GM18511 (cell line): ENCODE results near the gene TCF4.

Source experiments
- ATAC-seq: cut with Tn5 transposase; IDR thresholded peaks from one replicate; pipeline ENCODE4 v1.9.1; 2021; ENCODE audit warnings: mild to moderate bottlenecking, moderate library complexity; ENCODE audit not compliant: unreplicated experiment

The TCF4 gene

DNA sequence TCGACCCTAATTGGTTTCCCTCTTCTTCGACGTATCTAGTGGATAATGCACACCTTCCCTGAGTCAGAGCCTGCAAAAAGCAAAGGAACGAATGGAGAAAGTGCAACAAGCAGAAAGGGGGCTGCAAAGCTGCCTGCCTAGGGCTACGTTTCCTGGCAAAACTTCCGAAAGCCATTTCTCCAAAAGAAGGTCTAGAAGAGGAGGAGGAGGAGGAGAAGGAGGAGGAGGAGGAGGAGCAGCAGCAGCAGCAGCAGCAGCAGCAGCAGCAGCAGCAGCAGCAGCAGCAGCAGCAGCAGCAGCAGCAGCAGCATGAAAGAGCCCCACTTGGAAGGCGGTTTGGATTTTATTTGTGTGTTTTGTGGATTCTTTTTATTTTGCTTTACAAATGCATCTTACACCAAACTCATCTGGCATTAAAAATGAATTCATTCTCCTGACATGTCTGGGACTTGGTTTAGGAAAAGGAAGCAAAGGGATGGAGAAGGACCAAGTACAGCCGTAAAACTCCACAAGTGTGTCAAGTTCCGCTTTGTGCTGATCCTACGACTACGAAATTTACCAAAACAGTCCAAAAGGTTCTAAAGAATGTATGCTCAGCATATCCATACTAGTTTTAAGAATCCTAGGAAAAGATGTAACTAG is 2.0 kb downstream of the TCF4 start:
- no peak for ATAC-seq

DNA sequence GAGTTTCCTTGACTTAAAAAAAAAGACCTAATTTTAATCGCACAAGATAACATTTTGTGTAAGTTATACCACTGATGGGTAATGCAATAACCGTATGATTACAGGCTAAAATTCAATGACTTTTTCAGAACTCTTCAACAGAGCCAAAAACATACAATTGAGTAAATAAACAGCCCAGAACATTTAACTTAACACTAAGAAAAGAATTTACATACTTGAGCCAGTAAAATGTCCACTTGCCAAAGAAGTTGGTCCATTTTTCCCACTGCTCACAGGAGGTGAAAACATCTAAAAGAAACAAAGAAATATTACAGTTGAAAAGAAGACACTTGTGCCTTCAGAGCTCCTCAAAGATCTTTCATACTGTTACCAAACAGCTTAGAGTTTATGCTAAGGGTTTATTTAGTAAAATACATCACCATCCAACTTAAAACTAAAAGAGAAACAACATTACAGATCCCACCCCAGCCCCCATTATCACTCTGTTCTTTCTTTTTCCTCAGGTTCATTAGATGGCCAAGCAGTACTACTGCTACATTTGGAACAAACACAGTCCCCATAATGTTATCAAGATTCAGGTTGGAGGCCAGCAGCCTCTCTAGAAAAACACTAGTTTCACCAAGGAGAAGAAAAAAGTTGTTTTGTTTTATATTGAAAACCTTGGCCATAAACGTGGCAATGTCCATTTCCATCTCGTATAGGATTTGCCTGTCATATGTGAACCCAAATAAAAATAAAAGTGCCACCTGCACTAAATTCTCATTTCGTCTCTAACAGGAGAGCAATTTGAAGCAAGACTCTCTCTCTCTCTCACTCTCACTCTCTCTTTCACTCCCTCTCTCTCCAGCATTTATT is 2.7 kb downstream of the TCF4 start:
- ATAC-seq = no peak

DNA sequence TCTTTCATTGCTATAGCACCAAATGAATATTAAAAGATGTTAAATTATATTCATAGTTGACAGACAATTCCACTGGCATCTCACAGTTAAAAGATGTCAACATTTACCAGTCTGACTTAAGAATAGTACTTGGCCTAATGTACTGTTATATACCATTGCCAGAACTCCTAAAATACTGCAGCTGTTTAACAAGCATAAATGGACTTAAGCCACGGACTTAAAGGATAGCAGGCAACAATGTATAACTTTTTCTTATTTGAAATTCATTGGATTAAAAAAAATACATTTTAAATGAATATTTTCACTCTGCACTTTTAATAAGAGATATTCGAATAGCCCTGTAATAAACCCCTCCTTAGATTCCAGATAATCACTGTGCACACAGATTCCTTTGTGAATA is 3.8 kb downstream of the TCF4 start:
- no peak for ATAC-seq

DNA sequence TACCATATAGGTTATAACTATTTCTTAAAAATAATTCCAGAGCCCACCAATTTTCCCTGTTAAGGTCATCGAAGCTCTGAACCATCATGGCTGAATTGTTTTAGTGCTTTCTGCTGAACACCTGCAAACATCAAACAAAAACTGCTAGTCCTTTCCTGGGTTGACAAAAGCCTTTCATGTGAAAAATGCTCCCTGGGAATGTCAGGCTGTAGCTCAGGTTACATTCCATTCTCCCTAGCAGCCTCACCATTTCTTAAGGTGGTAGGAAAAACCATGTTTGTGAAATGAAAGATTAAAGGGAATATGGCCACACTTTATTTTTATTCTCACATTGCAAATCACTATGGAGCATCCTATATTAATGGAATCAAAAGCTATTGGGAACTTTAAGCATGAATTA is 5.7 kb downstream of the TCF4 start:
- ATAC-seq = no peak

DNA sequence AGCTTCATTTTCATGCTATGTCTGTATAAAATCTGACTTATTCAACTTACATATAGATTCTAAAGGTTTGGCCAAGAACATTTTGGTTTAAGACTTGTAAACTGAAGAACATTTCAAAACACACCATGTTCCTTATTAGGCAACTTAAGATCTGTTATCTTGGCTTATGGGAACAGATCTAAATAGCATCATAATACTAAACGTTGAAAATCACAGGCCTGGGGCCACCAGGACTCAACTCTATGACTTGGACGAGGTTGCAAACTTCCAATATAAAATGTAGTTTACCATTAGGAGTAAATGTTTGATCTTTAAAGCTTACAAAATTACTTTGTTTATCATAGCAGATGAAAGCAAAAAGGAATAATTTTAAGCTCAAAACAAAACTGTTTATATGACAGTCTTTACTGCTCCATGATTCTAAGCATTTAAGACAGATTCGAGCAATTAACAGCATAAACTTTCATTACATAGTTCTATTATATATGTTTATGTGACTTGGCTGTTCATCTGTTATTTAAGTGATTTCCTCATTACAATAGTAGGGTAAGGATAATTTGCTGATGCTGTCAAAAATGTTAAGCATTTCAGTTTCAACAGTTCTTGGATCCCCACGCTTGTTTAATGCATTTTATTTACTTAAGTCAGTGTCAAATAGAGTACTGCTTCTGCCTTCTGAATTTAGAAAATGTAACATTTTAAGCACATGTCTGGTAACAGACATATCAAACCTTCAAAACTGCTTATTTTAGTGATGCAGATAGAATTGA is 8.3 kb downstream of the TCF4 start:
- ATAC-seq = no peak

DNA sequence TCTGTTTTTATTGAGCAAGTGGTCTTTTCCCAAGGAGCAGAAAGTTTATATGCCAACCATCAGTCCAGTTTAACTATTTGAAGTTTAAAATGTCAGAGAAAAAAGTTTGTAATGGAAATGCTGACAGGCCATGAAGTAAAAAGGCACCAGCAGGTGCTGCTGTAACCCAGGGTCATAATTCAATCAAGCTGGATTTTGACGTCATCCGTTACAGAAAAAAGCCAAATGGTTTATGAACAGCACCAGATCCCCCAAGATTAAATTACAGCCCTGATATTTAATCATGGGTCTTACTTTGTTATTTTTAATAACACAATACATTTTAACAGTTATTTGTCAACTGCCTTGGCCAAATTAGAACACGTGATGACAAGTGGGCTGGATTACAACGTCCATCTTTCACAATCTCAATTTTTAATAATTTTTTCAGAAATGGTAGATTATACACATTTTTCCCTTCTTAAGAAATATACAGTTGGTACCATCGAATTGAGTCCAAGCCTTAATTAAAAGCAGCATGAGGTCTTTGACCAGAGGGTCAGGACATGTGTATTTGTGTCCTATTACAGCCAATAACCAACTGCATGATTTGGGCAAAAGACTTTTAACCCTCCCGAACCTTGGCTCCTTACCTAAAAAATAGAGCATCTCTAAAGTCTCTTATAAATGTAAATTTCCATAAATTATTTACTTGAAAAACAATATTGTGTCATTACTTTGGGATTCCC is 10.0 kb downstream of the TCF4 start:
- no peak for ATAC-seq

DNA sequence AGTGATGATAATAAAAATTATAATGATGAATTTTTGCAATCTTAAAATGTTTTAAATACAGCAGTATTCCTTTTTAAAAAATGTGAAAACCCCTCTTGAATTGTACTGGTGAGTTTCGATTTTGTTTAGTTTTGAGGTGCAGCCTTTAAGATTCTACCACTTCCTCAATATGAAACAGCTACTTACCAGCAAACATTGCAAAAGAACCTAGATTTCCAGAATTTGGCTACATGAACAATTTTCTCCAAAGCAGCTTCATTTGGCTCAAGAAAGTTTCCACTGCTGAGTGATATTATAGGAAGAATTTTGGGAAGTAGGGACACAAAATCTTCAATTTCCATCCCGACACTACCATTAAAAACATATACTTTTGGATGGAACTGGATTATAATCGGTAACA is 12.0 kb downstream of the TCF4 start:
- no peak for ATAC-seq

DNA sequence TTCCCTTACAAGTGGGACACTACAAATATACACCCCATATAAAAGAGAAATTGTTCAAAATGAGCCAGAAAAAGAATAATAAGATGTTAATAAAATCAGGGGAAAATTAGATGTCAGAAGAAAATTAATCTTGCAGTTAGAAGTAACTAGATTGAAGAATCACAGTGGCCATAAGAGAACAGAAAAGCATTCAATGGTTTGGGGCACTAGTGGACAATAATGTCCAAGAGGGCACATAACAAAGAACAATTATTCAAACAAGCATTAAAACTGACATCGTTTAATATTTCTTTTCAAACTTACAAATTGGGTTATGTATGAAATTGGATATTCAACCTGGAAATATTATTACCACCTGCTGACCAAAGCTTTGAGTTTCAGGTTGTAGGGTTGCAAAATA is 12.9 kb downstream of the TCF4 start:
- ATAC-seq = no peak

DNA sequence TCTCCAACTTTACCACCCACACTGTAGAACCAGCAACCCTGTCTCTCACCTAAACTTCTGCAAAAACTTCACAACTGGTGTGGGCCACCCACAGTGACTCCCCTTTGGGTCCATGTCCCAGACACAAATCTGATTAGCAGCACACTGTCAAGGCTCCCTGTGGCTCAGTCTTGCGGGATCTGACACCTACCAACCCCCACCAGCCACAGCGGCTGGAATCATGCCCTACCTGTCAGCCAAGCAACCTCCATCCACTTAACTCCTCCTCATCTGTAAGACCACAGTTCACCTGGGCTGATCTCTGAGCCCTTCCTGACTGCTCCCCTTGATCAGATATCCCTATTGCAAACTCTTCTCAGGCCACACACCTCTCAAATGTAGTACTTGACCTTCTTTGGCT is 14.6 kb downstream of the TCF4 start:
- ATAC-seq = no peak

DNA sequence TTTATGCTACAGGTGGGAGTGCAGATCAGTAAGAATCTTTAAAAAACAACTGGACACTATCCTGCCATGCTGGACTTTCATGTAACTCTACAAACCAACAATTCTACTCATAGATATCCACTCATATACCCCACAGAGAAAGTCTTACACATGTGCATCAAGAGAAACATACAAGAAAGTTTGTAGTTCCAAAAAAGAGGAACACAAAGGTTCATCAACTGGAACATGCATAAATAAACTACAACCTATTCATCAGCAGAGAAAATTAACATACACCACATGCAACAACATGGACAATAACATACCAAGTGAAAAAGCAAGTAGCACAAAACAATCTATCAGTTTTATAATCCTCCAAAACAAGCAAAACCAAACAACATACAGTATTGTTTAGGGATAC is 17.0 kb downstream of the TCF4 start:
- no peak for ATAC-seq

DNA sequence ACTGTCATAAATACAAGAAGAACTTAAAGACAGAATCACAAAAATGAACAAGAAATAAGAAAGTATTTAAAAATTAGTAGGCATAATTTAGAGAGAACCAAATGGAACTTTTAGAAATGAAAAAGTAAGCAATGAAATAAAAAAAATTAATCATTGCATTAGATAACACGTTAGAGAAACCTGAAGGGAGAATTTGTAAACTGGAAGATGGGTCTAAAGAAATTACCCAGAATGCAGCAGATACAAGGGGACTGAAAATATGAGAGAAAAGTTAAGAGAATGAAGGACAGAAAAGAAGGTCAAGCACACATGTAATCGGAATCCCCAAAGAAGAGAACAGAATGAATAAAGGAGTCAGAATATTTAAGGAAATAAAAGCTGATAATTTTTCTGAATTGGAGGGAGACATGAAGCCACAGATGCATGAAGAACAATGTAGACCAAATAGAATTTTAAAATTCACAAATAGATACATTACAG is 21.5 kb downstream of the TCF4 start:
- ATAC-seq = no peak

DNA sequence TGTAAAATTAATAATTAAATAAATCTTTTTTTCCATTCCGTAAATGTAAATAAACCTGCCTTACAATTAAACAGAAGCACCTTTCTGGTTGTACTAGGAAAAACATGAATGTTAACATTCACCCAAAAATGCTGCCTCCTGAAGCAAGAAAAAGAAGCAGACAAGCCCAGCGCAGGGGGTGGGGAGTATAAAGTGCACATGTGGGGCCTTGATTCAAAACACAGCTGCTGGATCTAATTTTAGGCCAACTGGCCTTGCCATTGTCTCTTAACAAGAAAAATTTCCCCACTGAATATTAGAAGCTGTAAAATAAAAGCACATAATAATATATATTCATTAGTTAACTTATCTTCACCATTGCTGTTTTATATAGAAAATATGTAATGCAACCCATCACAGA is 28.3 kb downstream of the TCF4 start:
- ATAC-seq = no peak

DNA sequence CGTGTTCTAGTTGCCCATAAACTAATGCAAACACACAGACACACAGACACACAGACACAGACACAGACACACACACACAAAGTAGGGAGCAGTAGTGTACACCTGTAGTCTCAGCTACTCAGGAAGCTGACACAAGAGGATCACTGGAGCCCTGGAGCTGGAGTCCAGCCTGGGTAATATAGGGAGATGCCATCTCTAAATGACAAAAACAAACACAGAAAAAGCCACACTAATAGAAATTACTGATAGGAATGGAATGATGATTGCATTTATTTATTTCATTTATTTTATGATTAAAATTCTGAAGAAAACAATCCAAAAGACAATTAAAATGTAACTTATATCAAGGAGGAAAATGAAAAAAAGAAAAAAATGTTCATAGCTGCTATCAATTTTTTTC is 30.8 kb downstream of the TCF4 start:
- ATAC-seq = no peak

DNA sequence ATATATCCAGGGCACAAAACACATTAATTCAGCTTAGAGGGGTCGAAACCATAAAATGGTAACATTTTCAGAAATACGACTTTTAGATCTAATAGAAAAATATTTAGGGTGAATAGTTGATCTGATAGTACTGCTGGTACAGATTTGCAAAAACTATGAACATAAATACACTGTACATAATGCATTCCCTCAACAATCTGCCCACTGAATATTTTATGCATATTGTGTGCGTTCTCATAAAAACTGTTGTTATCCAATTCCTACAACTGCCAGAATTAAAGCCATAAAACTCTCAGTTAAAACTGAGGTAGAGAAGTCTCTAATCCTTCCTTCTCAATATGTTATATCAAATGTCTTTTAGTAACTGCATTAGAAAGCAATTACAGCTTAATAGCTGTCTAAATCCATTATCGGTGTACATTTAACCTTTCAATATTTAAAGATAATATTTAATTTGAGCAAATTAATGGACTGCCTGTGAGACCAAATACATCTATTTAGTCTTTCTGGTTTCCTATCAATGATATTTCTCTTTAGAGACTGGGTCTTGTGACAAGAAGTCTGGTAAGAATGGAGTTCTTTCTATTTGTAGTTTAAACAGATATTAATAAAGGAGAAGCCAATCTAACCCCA is 32.5 kb downstream of the TCF4 start:
- no peak for ATAC-seq

DNA sequence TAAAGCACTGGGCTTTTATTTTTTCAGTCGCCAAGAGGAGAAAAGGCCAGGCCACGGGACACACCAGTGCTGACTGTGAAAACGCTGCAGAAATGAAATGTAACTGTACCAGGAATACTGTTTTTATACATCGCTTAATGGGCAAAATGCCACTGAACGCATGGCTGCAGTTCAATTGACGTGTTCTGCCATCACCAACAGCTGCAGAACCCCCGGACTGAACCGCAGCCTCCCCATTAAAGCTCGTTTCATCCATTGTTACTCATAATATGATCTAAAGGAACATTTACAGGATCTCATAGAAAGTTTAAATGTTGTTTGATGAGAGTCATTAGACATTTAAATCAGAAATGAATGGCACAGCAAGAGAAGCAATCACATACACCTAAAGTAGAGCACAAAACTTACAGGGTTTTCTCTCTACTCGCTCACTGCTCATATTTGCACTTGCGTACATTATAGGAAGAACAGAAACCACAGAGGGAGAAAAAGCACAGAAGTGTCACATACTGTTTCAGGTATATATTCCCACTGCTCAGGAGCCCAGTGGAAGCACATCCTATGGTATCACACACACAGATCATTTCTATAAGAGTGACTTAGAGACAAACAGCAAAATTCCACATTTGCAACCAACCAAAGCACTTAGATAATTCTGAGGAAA is 35.3 kb downstream of the TCF4 start:
- no peak for ATAC-seq

DNA sequence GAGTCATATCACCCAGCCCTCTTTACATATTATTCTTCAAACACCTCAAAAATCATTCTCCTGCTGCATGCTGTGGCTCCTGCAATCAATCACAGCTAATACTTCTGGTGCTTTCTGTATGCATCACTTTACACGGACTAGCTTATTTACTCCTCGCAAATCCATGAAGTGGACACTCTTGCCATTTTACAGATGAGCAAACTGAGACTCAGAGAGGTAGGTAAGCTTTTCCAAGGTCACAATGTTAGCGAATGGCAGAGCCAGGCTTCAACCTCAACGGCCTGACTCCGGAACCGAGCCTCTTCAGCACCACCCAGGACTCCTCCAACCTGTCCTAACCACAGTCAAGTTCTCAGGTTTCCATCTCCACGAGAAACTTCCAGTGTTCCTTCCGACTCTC is 36.8 kb downstream of the TCF4 start:
- no peak for ATAC-seq

DNA sequence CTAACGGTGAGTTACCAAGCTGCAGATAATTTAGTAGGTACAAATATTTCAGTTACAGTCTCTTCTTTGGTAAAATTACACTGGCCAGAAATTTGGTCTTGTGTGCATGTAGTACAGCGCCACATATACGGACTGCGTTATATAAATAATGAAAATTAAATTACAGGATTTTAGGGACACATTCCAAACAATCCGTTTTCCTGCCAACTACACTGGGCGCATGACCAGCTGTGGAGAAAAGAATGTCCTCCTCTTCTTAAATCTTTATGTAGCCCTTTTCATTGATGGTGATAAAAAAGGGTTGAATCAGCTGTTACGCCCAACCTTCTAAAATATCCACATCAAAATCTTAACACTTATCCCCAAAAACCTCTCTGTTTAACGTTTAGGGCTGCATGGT is 37.5 kb downstream of the TCF4 start:
- ATAC-seq = no peak

DNA sequence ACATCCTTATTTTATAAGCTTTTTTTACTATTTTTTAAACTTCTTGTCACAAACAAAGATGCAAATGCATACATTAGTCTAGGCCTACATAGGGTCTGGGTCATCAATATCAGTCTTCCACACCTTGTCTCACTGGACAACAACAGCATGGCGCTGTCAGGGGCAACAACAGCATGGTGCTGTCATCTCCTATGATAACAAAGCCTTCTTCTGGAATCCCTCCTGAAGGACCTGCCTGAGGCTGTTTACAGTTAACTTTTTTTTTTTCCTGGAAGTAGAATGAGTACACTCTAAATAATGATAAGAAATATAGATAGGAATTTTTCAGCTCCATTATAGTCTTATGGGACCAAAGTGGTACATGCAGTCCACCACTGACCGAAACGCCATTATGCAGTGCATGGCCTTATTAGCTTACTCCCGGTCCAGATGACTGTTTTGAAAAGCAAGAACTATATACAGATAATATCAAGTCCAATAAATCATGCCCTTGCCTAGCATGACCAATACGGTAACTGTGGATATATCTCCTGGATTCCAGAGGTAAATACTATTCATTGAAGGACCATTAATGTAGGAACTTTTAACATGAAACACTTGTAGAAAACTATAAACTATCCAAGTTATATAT is 38.4 kb downstream of the TCF4 start:
- no peak for ATAC-seq

DNA sequence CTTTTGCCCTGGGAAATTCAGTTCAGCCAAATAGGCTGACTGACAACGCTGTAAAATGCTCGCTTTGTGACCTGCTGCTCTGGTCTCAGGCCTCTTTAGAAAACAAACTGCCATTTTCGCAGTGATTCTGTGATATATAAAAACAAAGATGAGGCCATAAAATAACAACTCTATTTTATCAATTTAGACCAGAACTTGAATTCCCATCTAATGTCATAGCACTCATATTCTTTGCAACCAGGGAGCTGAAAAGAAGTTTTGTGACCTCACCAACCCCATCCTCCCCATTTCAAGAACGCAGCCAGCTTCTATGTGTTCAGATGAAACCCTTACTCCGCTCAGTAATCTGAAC is 40.3 kb downstream of the TCF4 start:
- ATAC-seq = no peak
